GM21786 (cell line): ENCODE results near the gene RNF103.
A peak's percentile ranks its signal among the peaks of the same experiment; 100 is the strongest.
"Not testable (repeated sequence)": the region's sequence is repeated elsewhere in the genome, so short reads cannot be mapped to it uniquely, and the experiment has no call there.

ENCODE experiments used
- ATAC-seq: cut with Tn5 transposase; IDR thresholded peaks from one replicate; pipeline ENCODE4 v1.9.1; 2021; ENCODE audit not compliant: unreplicated experiment

RNF103 gene

GRCh38 chr2:86623494-86624266 is at the start of gene RNF103:
TSS of gene RNF103 (minus strand) at chr2:86623865. CDS start at chr2:86622886, 979 bp downstream.
- ATAC-seq = peak; percentile 79

GRCh38 chr2:86673011-86673410 is 49.3 kb upstream of the RNF103 start:
- no peak for ATAC-seq

GRCh38 chr2:86672027-86672545 is 48.4 kb upstream of the RNF103 start:
- no peak for ATAC-seq

GRCh38 chr2:86671337-86671981 is 47.8 kb upstream of the RNF103 start:
- no peak for ATAC-seq

- ATAC-seq = not testable (repeated sequence)
These were observed 45.7 kb upstream of the RNF103 start for GRCh38 chr2:86669323-86669722.

- ATAC-seq = no peak
These were observed 37.7 kb upstream of the RNF103 start for GRCh38 chr2:86661333-86661732.

- no peak for ATAC-seq
These were observed 26.5 kb upstream of the RNF103 start for GRCh38 chr2:86650188-86650587.

- no peak for ATAC-seq
These were observed 25.7 kb upstream of the RNF103 start for GRCh38 chr2:86649119-86649947.

GRCh38 chr2:86648681-86649080 is 25.0 kb upstream of the RNF103 start:
- no peak for ATAC-seq

GRCh38 chr2:86646865-86647264 is 23.2 kb upstream of the RNF103 start:
- ATAC-seq = no peak

GRCh38 chr2:86646329-86646728 is 22.7 kb upstream of the RNF103 start:
- ATAC-seq = no peak

GRCh38 chr2:86645752-86646151 is 22.1 kb upstream of the RNF103 start:
- no peak for ATAC-seq

GRCh38 chr2:86638712-86639111 is 15.0 kb upstream of the RNF103 start:
- ATAC-seq = no peak

- ATAC-seq = no peak
These were observed 13.2 kb upstream of the RNF103 start for GRCh38 chr2:86636842-86637241.

GRCh38 chr2:86634352-86634751 is 10.7 kb upstream of the RNF103 start:
- ATAC-seq = no peak

- ATAC-seq = no peak
These were observed 9.5 kb upstream of the RNF103 start for GRCh38 chr2:86633155-86633651.

GRCh38 chr2:86632672-86633071 is 9.0 kb upstream of the RNF103 start:
- ATAC-seq = no peak

- ATAC-seq = no peak
These were observed 8.3 kb upstream of the RNF103 start for GRCh38 chr2:86631846-86632485.

GRCh38 chr2:86628091-86628522 is 4.4 kb upstream of the RNF103 start:
- ATAC-seq = peak; percentile 17

- ATAC-seq = no peak
These were observed 3.9 kb upstream of the RNF103 start for GRCh38 chr2:86627550-86627949.

GRCh38 chr2:86625096-86625495 is 1.4 kb upstream of the RNF103 start:
- ATAC-seq = no peak
